PFSK-1 (cell line): ENCODE measurements around the gene SPEM1.

ENCODE experiments used
- FOXP2 ChIP-seq: optimal IDR thresholded peaks from 2 replicates; pipeline ENCODE3; 2011; ENCODE audit warnings: borderline replicate concordance, control low read depth, inconsistent platforms; ENCODE audit not compliant: insufficient read depth; ENCODE audit errors: extremely low read length, extremely low read depth
- POLR2AphosphoS5 ChIP-seq: IDR thresholded peaks from 2 replicates; pipeline ENCODE4 v1.6.1; 2012; ENCODE audit warnings: low read depth, mild to moderate bottlenecking, control low read depth, low read length, moderate library complexity

- TF ChIP-seq FOXP2 (no peak), POLR2AphosphoS5 (no peak)
Observed at GRCh38 chr17:7417056-7417655, 3.0 kb upstream of the SPEM1 start.
